ENCODE results near the gene VAMP3.

DNA sequence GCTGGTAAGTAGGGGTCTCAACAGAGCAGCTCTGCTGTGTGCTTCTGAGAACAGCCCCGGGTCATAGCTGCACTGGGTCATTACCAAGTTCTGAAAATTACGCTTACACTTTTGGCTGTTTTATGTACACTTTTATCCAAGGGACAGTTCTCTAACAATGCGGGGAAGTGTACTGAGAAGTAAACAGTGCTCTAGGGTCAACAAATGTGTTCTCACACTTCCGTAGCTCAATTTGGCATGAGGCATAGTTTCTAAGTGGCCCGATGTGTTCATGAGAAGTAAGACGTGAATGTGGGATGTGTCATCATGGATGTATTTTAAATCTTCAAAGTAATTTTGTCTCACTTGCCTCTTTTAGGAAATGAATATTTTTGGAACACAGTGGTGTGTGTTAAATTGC is 10.9 kb upstream of the VAMP3 start:
- TF ChIP-seq EZH2phosphoT487 (IDR thresholded peaks at IDR 0.05; ENCODE audit: borderline replicate concordance, low read length): no peak
- TF ChIP-seq, protein P1, sequence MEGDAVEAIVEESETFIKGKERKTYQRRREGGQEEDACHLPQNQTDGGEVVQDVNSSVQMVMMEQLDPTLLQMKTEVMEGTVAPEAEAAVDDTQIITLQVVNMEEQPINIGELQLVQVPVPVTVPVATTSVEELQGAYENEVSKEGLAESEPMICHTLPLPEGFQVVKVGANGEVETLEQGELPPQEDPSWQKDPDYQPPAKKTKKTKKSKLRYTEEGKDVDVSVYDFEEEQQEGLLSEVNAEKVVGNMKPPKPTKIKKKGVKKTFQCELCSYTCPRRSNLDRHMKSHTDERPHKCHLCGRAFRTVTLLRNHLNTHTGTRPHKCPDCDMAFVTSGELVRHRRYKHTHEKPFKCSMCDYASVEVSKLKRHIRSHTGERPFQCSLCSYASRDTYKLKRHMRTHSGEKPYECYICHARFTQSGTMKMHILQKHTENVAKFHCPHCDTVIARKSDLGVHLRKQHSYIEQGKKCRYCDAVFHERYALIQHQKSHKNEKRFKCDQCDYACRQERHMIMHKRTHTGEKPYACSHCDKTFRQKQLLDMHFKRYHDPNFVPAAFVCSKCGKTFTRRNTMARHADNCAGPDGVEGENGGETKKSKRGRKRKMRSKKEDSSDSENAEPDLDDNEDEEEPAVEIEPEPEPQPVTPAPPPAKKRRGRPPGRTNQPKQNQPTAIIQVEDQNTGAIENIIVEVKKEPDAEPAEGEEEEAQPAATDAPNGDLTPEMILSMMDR (IDR thresholded peaks at IDR 0.05; ENCODE audit: low read depth, low read length, poor library complexity, severe bottlenecking): no peak

Data from DOHH2 (cell line).